B cell (primary cell): Measurements from ENCODE around the gene SLC66A1.

Source experiments
- CTCF ChIP-seq: fragments of 200-600 bp; IDR thresholded peaks from one replicate; pipeline ENCODE4 v1.8.0; 2022; ENCODE audit warnings: antibody characterized with exemption, mild to moderate bottlenecking
- EZH2 ChIP-seq: IDR thresholded peaks from 2 replicates; pipeline ENCODE4 v1.6.1; 2012; ENCODE audit warnings: borderline replicate concordance, low read depth, mild to moderate bottlenecking, moderate library complexity, low read length; ENCODE audit not compliant: insufficient read depth, poor library complexity, severe bottlenecking

DNA sequence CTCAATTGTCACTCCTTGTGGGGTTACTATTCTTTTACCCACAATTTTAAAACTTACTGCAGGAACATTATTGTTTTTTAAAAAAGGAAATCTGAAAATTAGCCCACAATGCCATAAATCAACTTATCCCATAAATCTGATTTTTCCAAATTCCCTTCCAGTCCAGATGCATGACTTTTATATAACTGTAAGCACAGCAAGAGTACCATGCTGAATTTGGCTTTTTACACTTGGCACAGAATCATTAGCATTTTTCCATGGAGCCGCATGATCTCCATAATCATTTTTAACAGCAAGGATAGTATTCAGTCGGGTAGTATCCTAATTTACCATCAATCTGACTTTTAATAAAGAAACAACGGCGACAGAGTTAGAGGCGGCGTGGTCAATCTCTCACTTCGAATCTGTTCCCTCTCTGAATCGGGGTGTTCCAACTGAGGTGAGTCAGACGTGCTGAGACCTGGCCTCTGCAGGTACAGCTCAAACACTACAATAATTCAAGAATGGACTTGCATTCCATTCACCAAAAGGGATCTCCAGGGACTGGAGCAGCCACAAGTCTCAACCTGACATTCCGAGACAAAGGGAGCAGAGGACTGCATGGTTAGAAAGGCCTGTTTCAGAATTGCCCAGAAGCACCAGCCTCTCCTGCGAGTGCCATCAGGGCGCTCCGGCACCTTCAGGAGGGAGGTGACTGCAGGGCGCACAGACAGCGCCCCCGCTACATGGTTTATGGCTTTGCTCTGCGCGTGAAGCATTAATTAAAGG, 48.9 kb downstream of the SLC66A1 start:
- no peak for TF ChIP-seq EZH2
- TF ChIP-seq CTCF: no peak
